ENCODE data around the gene INPP1. TPM values are rescaled to one million over a fixed set of nuclear protein-coding genes. Genes with fewer than 3 reads are reported as not detected.
"Not testable (repeated sequence)": the region's sequence is repeated elsewhere in the genome, so short reads cannot be mapped to it uniquely, and the experiment has no call there.

The INPP1 gene
- total RNA-seq, 1 experiment from 2014 or later = 9.5 TPM

DNA sequence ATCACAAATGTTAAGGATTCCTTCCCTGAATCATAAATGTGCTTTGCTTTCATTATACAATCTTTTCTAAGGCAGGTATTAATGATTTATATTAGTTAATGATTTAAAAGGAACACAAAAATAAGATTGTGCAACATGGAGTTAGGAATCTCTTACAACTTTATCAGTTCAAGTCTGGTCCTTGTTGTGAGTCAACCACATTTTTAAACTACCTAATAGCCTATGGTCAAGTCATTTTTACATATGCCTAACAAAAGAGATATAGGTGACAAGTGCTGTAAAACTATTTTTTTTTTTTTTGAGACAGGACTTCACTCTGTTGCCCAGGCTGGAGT lies 8.2 kb upstream of the INPP1 start:
- no TSS peak for BruUV-seq (replicated peaks)
- H3K36me3 ChIP-seq (ENCODE audit: low read depth) = no peaks in the 10 kb centered on the region
- CTCF ChIA-PET = no interaction called here
- H3K4me2 ChIP-seq = no peak overlapping the region
- intact Hi-C loops (cut with micrococcal nuclease; ENCODE audit: unreplicated experiment) = no loop called here
- 0 out of 2 replicates have a peak, but pooled peaks cover 10% of the 10 kb centered on the region for H3K4me1 ChIP-seq (replicated peaks; ENCODE audit: insufficient read depth)
- no peak overlapping the region for H2AFZ ChIP-seq
- no peaks in the 10 kb centered on the region for H3K27me3 ChIP-seq (ENCODE audit: insufficient read depth, low read depth)
- DNase-seq = no peak
- TF ChIP-seq, protein P1, sequence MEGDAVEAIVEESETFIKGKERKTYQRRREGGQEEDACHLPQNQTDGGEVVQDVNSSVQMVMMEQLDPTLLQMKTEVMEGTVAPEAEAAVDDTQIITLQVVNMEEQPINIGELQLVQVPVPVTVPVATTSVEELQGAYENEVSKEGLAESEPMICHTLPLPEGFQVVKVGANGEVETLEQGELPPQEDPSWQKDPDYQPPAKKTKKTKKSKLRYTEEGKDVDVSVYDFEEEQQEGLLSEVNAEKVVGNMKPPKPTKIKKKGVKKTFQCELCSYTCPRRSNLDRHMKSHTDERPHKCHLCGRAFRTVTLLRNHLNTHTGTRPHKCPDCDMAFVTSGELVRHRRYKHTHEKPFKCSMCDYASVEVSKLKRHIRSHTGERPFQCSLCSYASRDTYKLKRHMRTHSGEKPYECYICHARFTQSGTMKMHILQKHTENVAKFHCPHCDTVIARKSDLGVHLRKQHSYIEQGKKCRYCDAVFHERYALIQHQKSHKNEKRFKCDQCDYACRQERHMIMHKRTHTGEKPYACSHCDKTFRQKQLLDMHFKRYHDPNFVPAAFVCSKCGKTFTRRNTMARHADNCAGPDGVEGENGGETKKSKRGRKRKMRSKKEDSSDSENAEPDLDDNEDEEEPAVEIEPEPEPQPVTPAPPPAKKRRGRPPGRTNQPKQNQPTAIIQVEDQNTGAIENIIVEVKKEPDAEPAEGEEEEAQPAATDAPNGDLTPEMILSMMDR (conservative IDR thresholded peaks at IDR 0.05) = no peak
- no peak for TF ChIP-seq EZH2 (IDR thresholded peaks at IDR 0.05; ENCODE audit: low read depth)
- no peaks in the 10 kb centered on the region for H3K79me2 ChIP-seq (ENCODE audit: low read depth)
- no peaks in the 10 kb centered on the region for H3K9me3 ChIP-seq (ENCODE audit: insufficient read depth, low read depth)
- no peak overlapping the region for H3K27ac ChIP-seq
- H3K4me3 ChIP-seq = no peak overlapping the region
- no peaks in the 10 kb centered on the region for H4K20me1 ChIP-seq (ENCODE audit: insufficient read depth)
- H3F3A ChIP-seq (ENCODE audit: insufficient read depth, low read depth) = no peaks in the 10 kb centered on the region
- H3K9me2 ChIP-seq (ENCODE audit: insufficient read depth) = no peaks in the 10 kb centered on the region
- POLR2A ChIA-PET (ENCODE audit: unreplicated experiment) = no interaction called here

DNA sequence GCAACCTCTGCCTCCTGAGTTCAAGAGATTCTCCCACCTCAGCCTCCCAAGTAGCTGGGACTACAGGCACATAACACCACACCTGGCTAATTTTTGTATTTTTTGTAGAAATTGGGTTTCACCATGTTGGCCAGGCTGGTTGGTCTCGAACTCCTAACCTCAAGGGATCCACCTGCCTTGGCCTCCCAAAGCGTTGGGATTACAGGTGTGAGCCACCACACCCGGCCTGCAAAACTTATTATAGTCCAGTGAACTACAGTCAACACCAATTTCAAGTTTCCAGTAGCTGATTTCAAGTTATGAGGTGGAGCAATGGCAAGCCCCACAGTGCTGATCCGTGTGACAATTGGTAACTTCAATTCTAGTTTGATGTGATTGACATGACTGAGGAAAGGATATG lies 7.8 kb upstream of the INPP1 start:
- H3K9me2 ChIP-seq (ENCODE audit: insufficient read depth); H2AFZ ChIP-seq; H3K4me2 ChIP-seq; POLR2A ChIA-PET (ENCODE audit: unreplicated experiment); H3K9me3 ChIP-seq (ENCODE audit: insufficient read depth, low read depth); H3K27me3 ChIP-seq (ENCODE audit: insufficient read depth, low read depth); H3K36me3 ChIP-seq (ENCODE audit: low read depth); CTCF ChIA-PET; intact Hi-C loops (cut with micrococcal nuclease; ENCODE audit: unreplicated experiment); H3F3A ChIP-seq (ENCODE audit: insufficient read depth, low read depth); DNase-seq; H3K79me2 ChIP-seq (ENCODE audit: low read depth); H3K4me3 ChIP-seq; H4K20me1 ChIP-seq (ENCODE audit: insufficient read depth); H3K27ac ChIP-seq; BruUV-seq (replicated peaks): not testable (repeated sequence)
- 0 out of 2 replicates have a peak, but pooled peaks cover 10% of the 10 kb centered on the region for H3K4me1 ChIP-seq (replicated peaks; ENCODE audit: insufficient read depth)

DNA sequence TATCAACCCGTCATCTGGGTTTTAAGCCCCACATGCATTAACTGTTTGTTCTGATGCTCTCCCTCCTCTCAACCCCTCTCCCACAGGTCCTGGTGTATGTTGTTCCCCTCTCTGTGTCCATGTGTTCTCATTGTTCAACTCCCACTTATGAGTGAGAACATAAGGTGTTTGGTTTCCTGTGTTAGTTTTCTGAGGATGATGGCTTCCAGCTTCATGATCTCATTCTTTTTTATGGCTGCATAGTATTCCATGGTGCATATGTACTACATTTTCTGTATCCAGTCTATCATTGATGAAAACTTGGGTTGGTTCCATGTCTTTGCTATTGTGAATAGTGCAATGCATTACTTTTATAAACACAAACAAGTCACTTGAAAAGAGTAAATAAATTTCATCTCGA lies 7.0 kb upstream of the INPP1 start:
- POLR2A ChIA-PET (ENCODE audit: unreplicated experiment) = no interaction called here
- Histone ChIP-seq H3K4me3 (no peak overlapping the region), H4K20me1 (ENCODE audit: insufficient read depth) (no peaks in the 10 kb centered on the region), H3K9me2 (ENCODE audit: insufficient read depth) (no peaks in the 10 kb centered on the region), H3K27ac (no peak overlapping the region), H3K4me2 (no peak overlapping the region), H3K4me1 (replicated peaks; ENCODE audit: insufficient read depth) (0 out of 2 replicates have a peak, but pooled peaks cover 10% of the 10 kb centered on the region), H3K79me2 (ENCODE audit: low read depth) (no peaks in the 10 kb centered on the region), H2AFZ (no peak overlapping the region), H3F3A (ENCODE audit: insufficient read depth, low read depth) (no peaks in the 10 kb centered on the region), H3K36me3 (ENCODE audit: low read depth) (no peaks in the 10 kb centered on the region), H3K9me3 (ENCODE audit: insufficient read depth, low read depth) (no peaks in the 10 kb centered on the region), H3K27me3 (ENCODE audit: insufficient read depth, low read depth) (no peaks in the 10 kb centered on the region)
- DNase-seq = no peak
- intact Hi-C loops (cut with micrococcal nuclease; ENCODE audit: unreplicated experiment) = no loop called here
- no peak for TF ChIP-seq EZH2 (IDR thresholded peaks at IDR 0.05; ENCODE audit: low read depth)
- TF ChIP-seq, protein P1 (conservative IDR thresholded peaks at IDR 0.05) = no peak
- no TSS peak for BruUV-seq (replicated peaks)
- CTCF ChIA-PET = no interaction called here

DNA sequence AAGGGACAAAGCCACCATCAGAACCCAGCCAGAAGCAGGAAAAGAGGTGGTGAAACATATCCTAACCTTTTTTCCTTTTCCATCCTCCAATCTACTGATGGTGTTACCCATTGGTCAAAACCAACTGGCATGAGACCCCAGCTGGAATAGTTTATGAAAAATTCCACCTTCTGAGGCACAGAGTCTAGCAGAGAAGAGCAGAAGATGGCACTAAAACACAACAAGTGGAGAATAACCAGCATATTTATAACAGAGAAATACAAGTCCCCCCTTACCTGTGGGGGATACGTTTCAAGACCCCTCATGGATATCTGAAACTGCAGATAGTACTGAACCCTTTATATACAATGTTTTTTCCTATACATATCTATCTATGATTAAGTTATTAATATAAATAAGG lies 4.9 kb upstream of the INPP1 start:
- Histone ChIP-seq H3K4me3 (no peak overlapping the region), H3K4me2 (no peak overlapping the region), H3K27me3 (ENCODE audit: insufficient read depth, low read depth) (no peaks in the 10 kb centered on the region), H3K27ac (no peak overlapping the region), H3K36me3 (ENCODE audit: low read depth) (no peaks in the 10 kb centered on the region), H3K9me3 (ENCODE audit: insufficient read depth, low read depth) (no peaks in the 10 kb centered on the region), H2AFZ (no peak overlapping the region), H3K9me2 (ENCODE audit: insufficient read depth) (no peaks in the 10 kb centered on the region), H4K20me1 (ENCODE audit: insufficient read depth) (no peaks in the 10 kb centered on the region), H3K79me2 (ENCODE audit: low read depth) (no peaks in the 10 kb centered on the region), H3F3A (ENCODE audit: insufficient read depth, low read depth) (no peaks in the 10 kb centered on the region; the same call in 1 of the 2 replicates), H3K4me1 (replicated peaks; ENCODE audit: insufficient read depth) (0 out of 2 replicates have a peak, but pooled peaks cover 10% of the 10 kb centered on the region)
- no peak for DNase-seq
- intact Hi-C loops (cut with micrococcal nuclease; ENCODE audit: unreplicated experiment) = no loop called here
- ChIA-PET CTCF (no interaction called here), POLR2A (ENCODE audit: unreplicated experiment) (no interaction called here)
- no TSS peak for BruUV-seq (replicated peaks)
- TF ChIP-seq, protein P1 (conservative IDR thresholded peaks at IDR 0.05) = no peak
- no peak for TF ChIP-seq EZH2 (IDR thresholded peaks at IDR 0.05; ENCODE audit: low read depth)
